T47D (cell line): ENCODE results near the gene ANXA6.
A peak's percentile ranks its signal among the peaks of the same experiment; 100 is the strongest.

Experiments used
- DNase-seq, 2 experiments: peaks; one replicate each; pipeline versions ENCODE4 v3.0.0 to v3.0.0-alpha.2; 2011 to 2012; ENCODE audit warnings: low read depth in 1 of 2, low spot score in 1 of 2
- JUND ChIP-seq: IDR thresholded peaks from 2 replicates; pipeline ENCODE4 v1.6.1; 2012; ENCODE audit warnings: low read depth
- in situ Hi-C: cut with HindIII; loops from 2 replicates; pipeline ENCODE4 v1.10.0; 2016; ENCODE audit warnings: low sequenced_read_pairs, low pct_unique_long_range_greater_than_20kb

The ANXA6 gene

GRCh38 chr5:151060742-151061141 is 96.8 kb downstream of the ANXA6 start:
- TF ChIP-seq JUND, result no peak
- no peak for DNase-seq
- in situ Hi-C loops, result no loop called here

GRCh38 chr5:151058891-151059489 is 98.6 kb downstream of the ANXA6 start:
- in situ Hi-C loops, result no loop called here
- TF ChIP-seq JUND, result no peak
- peak in 1 of 2 experiments; percentile 41 for DNase-seq

- DNase-seq, result no peak
- in situ Hi-C loops, result no loop called here
- no peak for TF ChIP-seq JUND
Observed at GRCh38 chr5:151058301-151058700, 99.3 kb downstream of the ANXA6 start.

- no peak for TF ChIP-seq JUND
- no peak for DNase-seq
- in situ Hi-C loops, result no loop called here
Observed at GRCh38 chr5:151056379-151057325, 100.9 kb downstream of the ANXA6 start.

- in situ Hi-C loops, result no loop called here
- no peak for TF ChIP-seq JUND
- no peak for DNase-seq
Observed at GRCh38 chr5:151055336-151055735, 102.2 kb downstream of the ANXA6 start.

- no peak for DNase-seq
- in situ Hi-C loops, result no loop called here
- TF ChIP-seq JUND, result no peak
Observed at GRCh38 chr5:151054709-151055108, 102.9 kb downstream of the ANXA6 start.

- in situ Hi-C loops, result no loop called here
- no peak for TF ChIP-seq JUND
- DNase-seq, result no peak
Observed at GRCh38 chr5:151053796-151054462, 103.7 kb downstream of the ANXA6 start.

- in situ Hi-C loops, result no loop called here
- no peak for TF ChIP-seq JUND
- DNase-seq, result no peak
Observed at GRCh38 chr5:151052836-151053235, 104.7 kb downstream of the ANXA6 start.

- DNase-seq, result no peak
- in situ Hi-C loops, result no loop called here
- TF ChIP-seq JUND, result no peak
Observed at GRCh38 chr5:151051931-151052608, 105.5 kb downstream of the ANXA6 start.

GRCh38 chr5:151051066-151051930 is 106.3 kb downstream of the ANXA6 start:
- in situ Hi-C loops, result no loop called here
- TF ChIP-seq JUND, result no peak

More at GRCh38 chr5:151051066-151051930, 106.3 kb downstream of the ANXA6 start:
- peak; percentile 77 to 82 for DNase-seq
